ENCODE measurements around the gene AFF4. TPM values are rescaled to one million over a fixed set of nuclear protein-coding genes. Genes with fewer than 3 reads are reported as not detected.
"Not testable (repeated sequence)": the region's sequence is repeated elsewhere in the genome, so short reads cannot be mapped to it uniquely, and the experiment has no call there.

Gene AFF4
- total RNA-seq, 2 experiments from 2014 or later, result 19.4 to 19.9 TPM

GRCh38 chr5:132860742-132861141, 102.7 kb downstream of the AFF4 start:
- H3K4me3 Mint-ChIP-seq, result no peak overlapping the region
- TF ChIP-seq CTCF (IDR thresholded peaks at IDR 0.05), result no peak
- ChIA-PET CTCF (interaction anchor here (0.9 to 2.4 kb wide), 3 partner anchors 30 to 333 kb away, joined by 3 to 10 read pairs (median 9); partner anchors contain the start of gene SHROOM1), POLR2A (no interaction called here)
- no peaks in the 10 kb centered on the region for H3K9me3 Mint-ChIP-seq
- DNase-seq, result no peak
- intact Hi-C loops (cut with micrococcal nuclease), result no loop called here
- ATAC-seq, result no peak
- peaks cover 6% of the 10 kb centered on the region for H3K4me1 Mint-ChIP-seq (ENCODE audit: low read depth)
- H3K36me3 Mint-ChIP-seq (ENCODE audit: low read depth), result no peaks in the 10 kb centered on the region
- no peak overlapping the region for H3K27ac Mint-ChIP-seq
- H3K27me3 Mint-ChIP-seq, result peaks cover 5% of the 10 kb centered on the region

- Mint-ChIP-seq H3K36me3 (ENCODE audit: low read depth) (no peaks in the 10 kb centered on the region), H3K4me1 (ENCODE audit: low read depth) (no peaks in the 10 kb centered on the region), H3K27ac (no peak overlapping the region), H3K9me3 (no peaks in the 10 kb centered on the region), H3K27me3 (peaks cover 7% of the 10 kb centered on the region), H3K4me3 (no peak overlapping the region)
- intact Hi-C loops (cut with micrococcal nuclease), result no loop called here
- DNase-seq (no peak), ATAC-seq (no peak)
- no peak for TF ChIP-seq CTCF (IDR thresholded peaks at IDR 0.05)
- ChIA-PET CTCF (interaction anchor here (0.9 to 2.4 kb wide), 3 partner anchors 23 to 332 kb away, joined by 3 to 10 read pairs (median 3); partner anchors contain the start of gene SHROOM1), POLR2A (no interaction called here)
Measured at GRCh38 chr5:132859889-132860437, 103.5 kb downstream of the AFF4 start.

- Mint-ChIP-seq H3K27ac (no peak overlapping the region), H3K36me3 (ENCODE audit: low read depth) (no peaks in the 10 kb centered on the region), H3K27me3 (peaks cover 10% of the 10 kb centered on the region), H3K4me1 (ENCODE audit: low read depth) (peaks cover 1% of the 10 kb centered on the region), H3K9me3 (no peaks in the 10 kb centered on the region), H3K4me3 (no peak overlapping the region)
- intact Hi-C loops (cut with micrococcal nuclease), result no loop called here
- ChIA-PET CTCF (interaction anchor here (1.4 to 2.3 kb wide), 3 partner anchors 10 to 27 kb away, joined by 4 to 8 read pairs (median 5); partner anchors contain the start of genes GDF9 and UQCRQ), POLR2A (no interaction called here)
- DNase-seq (no peak), ATAC-seq (no peak)
- no peak for TF ChIP-seq CTCF (IDR thresholded peaks at IDR 0.05)
Measured at GRCh38 chr5:132856011-132856410, 107.4 kb downstream of the AFF4 start.

- H3K27ac Mint-ChIP-seq; H3K4me1 Mint-ChIP-seq (ENCODE audit: low read depth); ATAC-seq; DNase-seq; H3K36me3 Mint-ChIP-seq (ENCODE audit: low read depth); H3K4me3 Mint-ChIP-seq; H3K9me3 Mint-ChIP-seq; intact Hi-C loops (cut with micrococcal nuclease): not testable (repeated sequence)
- ChIA-PET CTCF (interaction anchor here (1.1 to 1.9 kb wide), 6 partner anchors 10 to 108 kb away, joined by 3 to 5 read pairs (median 4); partner anchors contain the start of genes CCNI2, GDF9, SHROOM1 and UQCRQ), POLR2A (interaction anchor here (1.6 kb wide), 1 partner anchor 11 kb away, joined by 5 read pairs; no protein-coding TSS in a partner anchor)
- peaks cover 10% of the 10 kb centered on the region for H3K27me3 Mint-ChIP-seq
Measured at GRCh38 chr5:132854992-132855391, 108.4 kb downstream of the AFF4 start.

GRCh38 chr5:132854301-132854700, 109.1 kb downstream of the AFF4 start:
- Mint-ChIP-seq H3K27ac (no peak overlapping the region), H3K4me1 (ENCODE audit: low read depth) (peaks cover 1% of the 10 kb centered on the region), H3K36me3 (ENCODE audit: low read depth) (no peaks in the 10 kb centered on the region), H3K9me3 (no peaks in the 10 kb centered on the region), H3K4me3 (no peak overlapping the region), H3K27me3 (peaks cover 10% of the 10 kb centered on the region)
- CTCF ChIA-PET, result interaction anchor here (0.7 to 1.9 kb wide), 9 partner anchors 9 to 107 kb away, joined by 3 to 6 read pairs (median 4); partner anchors contain the start of genes CCNI2, GDF9, SHROOM1 and UQCRQ
- POLR2A ChIA-PET, result interaction anchor here (1.6 kb wide), 1 partner anchor 11 kb away, joined by 5 read pairs; no protein-coding TSS in a partner anchor
- intact Hi-C loops (cut with micrococcal nuclease), result no loop called here
- DNase-seq (no peak), ATAC-seq (no peak)
- no peak for TF ChIP-seq CTCF (IDR thresholded peaks at IDR 0.05)

Data from activated CD8-positive, alpha-beta T cell treated with anti-CD3 and anti-CD28 coated beads for 36 hours (primary cell).